ENCODE measurements around the gene TMEM97.
"Not testable (repeated sequence)": the region's sequence is repeated elsewhere in the genome, so short reads cannot be mapped to it uniquely, and the experiment has no call there.

Gene TMEM97

GRCh38 chr17:28318759-28319597 lies at the start of gene TMEM97:
TMEM97 (plus strand) TSS chr17:28319200; CDS start chr17:28319240, 40 bp downstream.
- peak; percentile 99 for DNase-seq

DNA sequence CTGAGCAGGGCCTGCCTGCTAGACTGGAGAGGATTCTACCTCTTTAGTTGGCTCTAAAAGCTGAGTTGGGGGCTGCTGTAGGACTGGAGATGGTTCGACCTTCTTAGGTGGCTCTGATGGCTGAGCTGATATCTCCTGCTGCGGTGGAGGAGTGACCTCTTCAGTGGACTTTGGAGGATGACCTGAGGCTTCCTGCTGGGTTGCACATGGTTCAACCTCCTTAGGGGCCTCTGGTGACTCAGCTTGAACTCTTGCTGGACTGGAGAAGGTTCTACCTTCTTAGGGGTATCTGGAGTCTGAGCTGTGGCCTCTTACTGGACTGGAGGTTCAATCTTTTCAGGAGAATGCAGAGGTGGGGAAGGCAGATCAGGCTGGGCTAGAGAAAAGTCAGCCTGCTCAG lies 48.9 kb upstream of the TMEM97 start:
- DNase-seq: no peak

DNA sequence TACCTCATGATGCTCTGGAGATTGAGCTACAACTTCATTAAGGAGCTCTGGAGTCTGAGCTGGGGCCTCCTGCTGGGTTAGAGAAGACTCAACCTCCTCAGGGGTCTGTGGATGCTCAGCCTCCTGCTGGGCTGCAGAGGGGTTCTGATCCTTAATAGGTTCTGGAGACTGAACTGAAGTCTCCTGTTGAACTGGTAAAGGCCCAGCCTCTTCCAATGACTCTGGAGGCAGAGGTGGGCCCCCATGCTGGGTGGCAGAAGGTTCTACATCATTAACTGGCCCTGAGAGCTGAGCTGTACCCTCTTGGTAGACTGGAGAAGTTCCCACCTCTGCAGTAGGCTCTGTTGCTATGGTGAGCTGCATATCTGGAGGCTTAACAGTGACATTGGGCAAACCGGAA lies 48.1 kb upstream of the TMEM97 start:
- no peak for DNase-seq

- no peak for DNase-seq
These were observed 47.6 kb upstream of the TMEM97 start for GRCh38 chr17:28271431-28271830.

DNA sequence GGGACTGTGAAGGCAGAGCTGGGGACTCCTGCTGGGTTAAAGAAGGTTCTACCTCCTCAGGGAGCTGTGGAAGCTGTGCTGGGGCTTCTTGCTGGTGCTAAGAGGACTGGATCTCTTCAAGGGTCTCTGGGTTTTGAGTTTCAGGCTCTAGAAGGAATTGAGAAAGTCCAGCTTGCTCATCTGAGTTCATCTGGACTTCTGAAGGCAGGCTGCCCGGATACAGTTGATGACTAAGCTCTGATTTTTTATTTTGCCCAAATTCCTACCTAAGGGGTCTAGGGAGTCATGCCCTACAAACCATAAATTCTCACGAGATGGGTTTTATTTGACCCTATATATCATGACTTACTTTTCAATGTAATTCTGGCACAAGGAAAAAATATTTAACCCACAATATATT lies 46.8 kb upstream of the TMEM97 start:
- DNase-seq: no peak

GRCh38 chr17:28273341-28273740 lies 45.7 kb upstream of the TMEM97 start:
- not testable (repeated sequence) for DNase-seq

GRCh38 chr17:28274591-28275265 lies 44.3 kb upstream of the TMEM97 start:
- DNase-seq: no peak

- DNase-seq: no peak
These were observed 43.0 kb upstream of the TMEM97 start for GRCh38 chr17:28276011-28276410.

GRCh38 chr17:28279411-28279810 lies 39.6 kb upstream of the TMEM97 start:
- no peak for DNase-seq

DNA sequence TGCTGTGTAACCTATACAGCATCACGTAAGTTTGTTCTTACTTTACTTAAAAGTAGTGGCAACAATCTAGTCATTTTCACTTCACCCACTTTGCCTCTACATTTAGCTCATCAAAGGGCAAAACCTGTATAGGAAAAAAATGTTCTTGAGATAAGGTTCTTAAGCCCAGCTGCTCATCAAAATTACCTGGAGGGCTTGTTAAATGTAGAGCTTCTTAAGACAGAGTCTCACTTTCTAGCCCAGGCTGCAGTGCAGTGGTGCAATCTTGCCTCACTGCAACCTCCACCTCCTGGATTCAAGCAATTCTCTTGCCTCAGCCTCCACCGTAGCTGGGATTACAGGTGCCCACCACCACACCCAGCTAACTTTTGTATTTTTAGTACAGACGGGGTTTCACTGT lies 38.2 kb upstream of the TMEM97 start:
- DNase-seq: no peak

GRCh38 chr17:28282596-28282995 lies 36.4 kb upstream of the TMEM97 start:
- DNase-seq: peak; percentile 96

DNA sequence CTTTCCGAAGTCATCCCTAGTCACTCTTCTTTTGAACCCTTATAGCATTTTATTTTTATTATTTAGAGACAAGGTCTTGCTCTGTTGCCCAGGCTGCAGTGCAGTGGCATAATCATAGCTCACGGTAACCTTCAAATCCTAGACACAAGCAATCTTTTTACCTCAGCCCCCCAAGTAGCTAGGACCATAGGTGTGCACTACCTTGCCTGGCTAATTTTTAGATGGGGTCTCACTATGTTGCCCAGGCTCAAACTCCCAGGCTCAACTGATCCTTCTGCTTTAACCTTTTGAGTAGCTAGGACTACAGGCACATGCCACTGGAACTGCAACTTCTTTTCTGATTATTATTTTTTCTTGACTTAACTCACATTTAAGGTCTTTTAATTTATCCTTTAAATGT lies 33.0 kb upstream of the TMEM97 start:
- no peak for DNase-seq

GRCh38 chr17:28290703-28291102 lies 28.3 kb upstream of the TMEM97 start:
- no peak for DNase-seq

GRCh38 chr17:28291780-28292330 lies 27.1 kb upstream of the TMEM97 start:
- no peak for DNase-seq

- not testable (repeated sequence) for DNase-seq
These were observed 26.1 kb upstream of the TMEM97 start for GRCh38 chr17:28292878-28293277.

GRCh38 chr17:28293994-28294393 lies 25.0 kb upstream of the TMEM97 start:
- DNase-seq: no peak

GRCh38 chr17:28295677-28296578 lies 23.1 kb upstream of the TMEM97 start:
- no peak for DNase-seq

DNA sequence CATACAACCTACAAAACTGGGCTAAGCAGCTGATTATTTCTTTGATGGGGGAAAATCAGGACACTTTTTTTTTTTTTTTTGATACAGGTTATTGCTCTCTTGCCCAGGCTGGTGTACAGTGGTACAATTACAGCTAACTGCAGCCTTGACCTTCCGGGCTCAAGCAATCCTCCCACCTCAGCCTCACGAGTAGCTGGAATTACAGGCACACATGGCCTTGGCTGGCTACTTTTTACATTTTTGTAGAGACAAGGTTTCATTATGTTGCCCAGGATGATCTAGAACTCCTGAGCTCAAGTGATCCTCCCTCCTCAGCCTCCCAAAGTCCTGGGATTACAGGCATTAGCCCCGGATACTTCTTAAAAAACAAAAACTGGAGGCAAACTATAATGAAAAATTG lies 20.6 kb upstream of the TMEM97 start:
- DNase-seq: no peak

GRCh38 chr17:28306954-28307401 lies 12.0 kb upstream of the TMEM97 start:
- no peak for DNase-seq

- no peak for DNase-seq
These were observed 5.2 kb upstream of the TMEM97 start for GRCh38 chr17:28313841-28314240.

- DNase-seq: no peak
These were observed 2.9 kb upstream of the TMEM97 start for GRCh38 chr17:28315846-28316705.

Measured in NCI-H524 treated with DMSO at 0.1 percent for 48 hours (cell line).